K562 (cell line): ENCODE data around the gene DPH2. TPM values are rescaled to one million over a fixed set of nuclear protein-coding genes. Genes with fewer than 3 reads are reported as not detected.

Source experiments
- ATAC-seq: fragments of 200-7000 bp; cut with Tn5 transposase; 3 replicates; pipeline ENCODE4 v1.9.1; 2020; ENCODE audit warnings: moderate library complexity
- BruUV-seq: library from RNA; stranded (reverse); fragments of 400-500 nt; replicated peaks from 2 replicates; lab custom pipeline; 2021; lab: Mats Ljungman, UMichigan
- CTCF ChIA-PET: fragments of 300-600 bp; formaldehyde crosslinking; extraction: SDS; loops from one replicate; lab custom pipeline; 2021; ENCODE audit warnings: low intra/inter-chr PET ratio; lab: Yijun Ruan, JAX
- POLR2A ChIA-PET: fragments of 300-600, 350-650 bp; sonication (Branson Sonifier 250); formaldehyde crosslinking; extraction: SDS; loops from one replicate; lab custom pipeline; 2021; ENCODE audit warnings: antibody characterized with exemption, inconsistent platforms; lab: Yijun Ruan, JAX
- DNase-seq, 4 experiments: peaks; one replicate each; pipeline versions ENCODE4 v3.0.0 to v3.0.0-alpha.2; 2011 to 2018; ENCODE audit warnings: low spot score in 3 of 4, mixed read lengths in 3 of 4; ENCODE audit errors: extremely low read depth in 1 of 4
- FAIRE-seq: peaks from 2 replicates; lab custom pipeline; 2011; peaks lifted over from hg19 to GRCh38; lab: Jason Lieb, UNC
- H2AFZ ChIP-seq: 2 replicates; pipeline ENCODE4 v1.6.0; 2011; ENCODE audit warnings: low read depth, low read length, control low read depth, inconsistent platforms
- H3K27ac ChIP-seq: fragments of 200-600 bp; 3 replicates; pipeline ENCODE4 v1.8.0; 2011; ENCODE audit warnings: low read depth, mild to moderate bottlenecking, control low read depth, inconsistent platforms, low read length, moderate library complexity, mixed read lengths; ENCODE audit errors: extremely low read depth
- H3K27me3 ChIP-seq, 2 experiments: fragments of 300-600 bp in 1 of 2; 2 replicates in 1 of 2; 3 replicates in 1 of 2; pipeline versions ENCODE4 v1.6.0 to v1.8.0; 2011; ENCODE audit warnings: inconsistent platforms in 2 of 2, low read length in 2 of 2, mild to moderate bottlenecking in 1 of 2, mixed read lengths in 1 of 2, moderate library complexity in 1 of 2; ENCODE audit not compliant: control insufficient read depth in 2 of 2, insufficient read depth in 2 of 2
- H3K36me3 ChIP-seq: fragments of 300-600 bp; 3 replicates; pipeline ENCODE4 v1.8.0; 2011; ENCODE audit warnings: mild to moderate bottlenecking, low read length, inconsistent platforms; ENCODE audit not compliant: control insufficient read depth, insufficient read depth
- H3K4me1 ChIP-seq, 2 experiments: fragments of 200-600 bp in 1 of 2; replicated peaks in 1 of 2; 2 replicates in 1 of 2; 3 replicates in 1 of 2; pipeline versions ENCODE4 v1.5.1 to v1.8.0; 2011; ENCODE audit warnings: inconsistent platforms in 2 of 2, low read length in 2 of 2, mild to moderate bottlenecking in 1 of 2, mixed read lengths in 1 of 2, moderate library complexity in 1 of 2; ENCODE audit not compliant: control insufficient read depth in 2 of 2, insufficient read depth in 2 of 2
- H3K4me2 ChIP-seq: 2 replicates; pipeline ENCODE4 v1.6.1; 2011; ENCODE audit warnings: low read length, control low read depth, inconsistent platforms, mixed read lengths; ENCODE audit not compliant: insufficient read depth
- H3K4me3 ChIP-seq: fragments of 200-600 bp; sonication (generic), shearing (Covaris generic); 2 replicates; pipeline ENCODE4 v1.5.1; 2016; ENCODE audit warnings: control low read depth, inconsistent platforms
- H3K79me2 ChIP-seq: fragments of 200-600 bp; 3 replicates; pipeline ENCODE4 v1.8.0; 2011; ENCODE audit warnings: low read length, inconsistent platforms; ENCODE audit not compliant: control insufficient read depth, insufficient read depth
- H3K9ac ChIP-seq, 2 experiments: 2 replicates each; pipeline versions ENCODE4 v1.6.0 to v1.6.1; 2011; ENCODE audit warnings: low read depth in 2 of 2, low read length in 2 of 2, control low read depth in 1 of 2, inconsistent platforms in 1 of 2, mild to moderate bottlenecking in 1 of 2, mixed read lengths in 1 of 2; ENCODE audit not compliant: insufficient read depth in 1 of 2
- H3K9me1 ChIP-seq: one replicate; pipeline ENCODE4 v1.6.0; 2011; ENCODE audit warnings: inconsistent platforms, mild to moderate bottlenecking, low read length, moderate library complexity; ENCODE audit not compliant: control insufficient read depth, insufficient read depth
- H3K9me3 ChIP-seq: replicated peaks from 2 replicates; pipeline ENCODE4 v1.5.1; 2011; ENCODE audit warnings: low read depth, low read length, inconsistent platforms; ENCODE audit not compliant: control insufficient read depth, insufficient read depth
- H4K20me1 ChIP-seq: replicated peaks from 2 replicates; pipeline ENCODE4 v1.6.1; 2011; ENCODE audit warnings: low read length, inconsistent platforms, mixed read lengths; ENCODE audit not compliant: control insufficient read depth, insufficient read depth
- CTCFL ChIP-seq: IDR thresholded peaks from 2 replicates; pipeline ENCODE4 v1.6.1; 2011; ENCODE audit warnings: borderline replicate concordance, low read depth, mild to moderate bottlenecking, moderate library complexity, low read length; ENCODE audit not compliant: insufficient read depth, poor library complexity, severe bottlenecking
- HDGF ChIP-seq: fragments of 450-650 bp; IDR thresholded peaks from 2 replicates; pipeline ENCODE4 v1.6.1; 2016
- NONO ChIP-seq, 2 experiments: fragments of 200-400 bp in 1 of 2; fragments of 450-650 bp in 1 of 2; formaldehyde crosslinking in 1 of 2; IDR thresholded peaks; 2 replicates each; pipeline ENCODE4 v1.6.1; 2017; ENCODE audit warnings: low read depth in 2 of 2, mild to moderate bottlenecking in 2 of 2, moderate library complexity in 2 of 2, low read length in 1 of 2
- PKNOX1 ChIP-seq: fragments of 450-650 bp; IDR thresholded peaks from 2 replicates; pipeline ENCODE4 v1.6.1; 2016
- SIX5 ChIP-seq, 2 experiments: IDR thresholded peaks; 2 replicates each; pipeline ENCODE4 v1.6.1; 2011; ENCODE audit warnings: low read length in 2 of 2, borderline replicate concordance in 1 of 2, low read depth in 1 of 2, mild to moderate bottlenecking in 1 of 2, moderate library complexity in 1 of 2; ENCODE audit not compliant: insufficient read depth in 1 of 2
- SREBF1 ChIP-seq: fragments of 150-350 bp; IDR thresholded peaks from 2 replicates; pipeline ENCODE4 v1.6.1; 2014; ENCODE audit warnings: antibody characterized with exemption, low read depth, low read length, borderline replicate concordance
- TBL1XR1 ChIP-seq, 2 experiments: IDR thresholded peaks; 2 replicates each; pipeline ENCODE4 v1.6.1; 2012; ENCODE audit warnings: improper control_type of control experiment in 2 of 2, low read length in 2 of 2, mild to moderate bottlenecking in 1 of 2
- ZNF280B ChIP-seq: fragments of 250-450 bp; sonication (Bioruptor Pico); IDR thresholded peaks from 2 replicates; pipeline ENCODE4 v1.5.1; 2021; ENCODE audit warnings: mild to moderate bottlenecking
- ZNF398 ChIP-seq: fragments of 250-450 bp; sonication (Bioruptor Pico); IDR thresholded peaks from 2 replicates; pipeline ENCODE4 v1.8.0; 2021; ENCODE audit warnings: moderate library complexity, mild to moderate bottlenecking, inconsistent platforms
- ZNF561 ChIP-seq: fragments of 450-650 bp; formaldehyde crosslinking; conservative IDR thresholded peaks from 2 replicates; pipeline ENCODE4 v1.4.0; 2020; ENCODE audit warnings: mild to moderate bottlenecking, moderate library complexity
- ZZZ3 ChIP-seq: fragments of 450-650 bp; IDR thresholded peaks from 2 replicates; pipeline ENCODE4 v1.6.1; 2016; ENCODE audit warnings: antibody characterized with exemption, mild to moderate bottlenecking, moderate library complexity
- WGBS: fragments of 100-300 bp; shearing (Covaris generic); methylation state at CpG from one replicate; pipeline ENCODE4 v1.1.6; 2016; ENCODE audit warnings: low coverage, mixed read lengths; ENCODE audit not compliant: insufficient coverage; ENCODE audit errors: missing lambda C conversion rate; 5-methylcytosine and 5-hydroxymethylcytosine counted together
- in situ Hi-C: fragments of 300-500 bp; cut with MboI; formaldehyde crosslinking; loops from 4 replicates; pipeline ENCODE4 v1.15.0; 2018; ENCODE audit warnings: inconsistent platforms, mixed read lengths
- intact Hi-C: fragments of 100-400 bp; cut with micrococcal nuclease; formaldehyde crosslinking; loops from 2 replicates; pipeline ENCODE4 v1.14.2; 2022
- polyA plus RNA-seq, 8 experiments: library from polyadenylated mRNA; depleted of rRNA in 4 of 8; stranded (reverse) in 5 of 8; unstranded in 3 of 8; fragments of >200 nt; fragmentation: Nextera tagmentation in 2 of 8; fragmentation: Illumina TruSeq in 1 of 8; extraction: Ambion mirVana in 2 of 8; extraction: Trizol in 1 of 8; gene quantifications; 2 replicates each; pipeline versions ENCODE4 v1.2.1 to v1.2.3, GENCODE V29; 2011 to 2014; ENCODE audit warnings: inconsistent platforms in 1 of 8, missing spikeins in 1 of 8
- total RNA-seq, 7 experiments: library from RNA; depleted of rRNA in 6 of 7; stranded (reverse); fragments of >200 nt in 6 of 7; fragmentation: Illumina TruSeq in 2 of 7; extraction: Trizol in 2 of 7; gene quantifications; 2 replicates each; pipeline versions ENCODE4 v1.2.1 to v1.2.3, GENCODE V29; 2011 to 2021; ENCODE audit warnings: low replicate concordance in 1 of 7

DPH2 gene
- total and polyA plus RNA-seq, 9 of the 15 experiments (the other 6 are each of a cell fraction or from before 2014, with no cell fraction given), result 17.9 to 94.1 (median 68.1) TPM

GRCh38 chr1:43958351-43959255 lies 11.2 kb upstream of the DPH2 start (continued):
- TF ChIP-seq SREBF1 (no peak), ZNF561 (CRISPR knock-in tag) (no peak)

- H4K20me1 ChIP-seq, result peaks cover 9% of the 10 kb centered on the region; the same call in 1 of the 2 replicates
- intact Hi-C loops, result no loop called here
- H3K36me3 ChIP-seq, result peaks cover 75% of the 10 kb centered on the region
- no peak overlapping the region for H3K27ac ChIP-seq
- H3K27me3 ChIP-seq, result no peaks in the 10 kb centered on the region
- no peaks in the 10 kb centered on the region for H3K9me1 ChIP-seq
- peaks cover 16 to 18% of the 10 kb centered on the region in 2 experiments; a peak in 4 of 5 replicates for H3K4me1 ChIP-seq
- POLR2A ChIA-PET, result no interaction called here
- no peak overlapping the region for H2AFZ ChIP-seq
- H3K4me3 ChIP-seq, result no peak overlapping the region
- WGBS, result 92% methylated on average over 8 of the region's 8 CpGs
- ATAC-seq (no peak), FAIRE-seq (no peak)
- in situ Hi-C loops, result no loop called here
- TF ChIP-seq HDGF (no peak), PKNOX1 (no peak), ZNF398 (CRISPR knock-in tag) (no peak), ZZZ3 (no peak), CTCFL (no peak), TBL1XR1 (IDR thresholded peaks at IDR 0.05; ENCODE audit: low read length in 2 of 2) (no peak), SIX5 (IDR thresholded peaks at IDR 0.05; ENCODE audit: borderline replicate concordance in 1 of 2, insufficient read depth in 1 of 2, low read depth in 1 of 2, low read length in 2 of 2) (no peak), ZNF280B (CRISPR knock-in tag) (no peak), NONO (IDR thresholded peaks at IDR 0.05; ENCODE audit: low read depth in 2 of 2, low read length in 1 of 2) (no peak)
- TF ChIP-seq, all 486 proteins: peak for 0
- Histone ChIP-seq H3K9ac (peak overlapping the region in 1 of 2 experiments; percentile 33; a peak in 1 of 4 replicates), H3K79me2 (no peaks in the 10 kb centered on the region), H3K9me3 (no peaks in the 10 kb centered on the region), H3K4me2 (no peak overlapping the region)
- DNase-seq, result no peak
- CTCF ChIA-PET, result no interaction called here
- no TSS peak for BruUV-seq
Measured at GRCh38 chr1:43960798-43961197, 9.0 kb upstream of the DPH2 start.
